ENCODE measurements around the gene NRXN2. TPM values are rescaled to one million over a fixed set of nuclear protein-coding genes. Genes with fewer than 3 reads are reported as not detected.

Gene NRXN2
- total RNA-seq, 1 experiment from 2014 or later: 0.77 TPM

- no peak for DNase-seq (ENCODE audit: low read depth, low spot score)
- in situ Hi-C loops (cut with HindIII; ENCODE audit: low pct_unique_long_range_greater_than_20kb, low sequenced_read_pairs): no loop called here
Measured at GRCh38 chr11:64637334-64638017, 85.5 kb downstream of the NRXN2 start.

GRCh38 chr11:64633555-64634159 lies 89.3 kb downstream of the NRXN2 start:
- in situ Hi-C loops (cut with HindIII; ENCODE audit: low pct_unique_long_range_greater_than_20kb, low sequenced_read_pairs): no loop called here
- no peak for DNase-seq (ENCODE audit: low read depth, low spot score)

- DNase-seq (ENCODE audit: low read depth, low spot score): no peak
- in situ Hi-C loops (cut with HindIII; ENCODE audit: low pct_unique_long_range_greater_than_20kb, low sequenced_read_pairs): no loop called here
Measured at GRCh38 chr11:64632654-64633053, 90.3 kb downstream of the NRXN2 start.

- in situ Hi-C loops (cut with HindIII; ENCODE audit: low pct_unique_long_range_greater_than_20kb, low sequenced_read_pairs): no loop called here
- no peak for DNase-seq (ENCODE audit: low read depth, low spot score)
Measured at GRCh38 chr11:64632237-64632636, 90.8 kb downstream of the NRXN2 start.

- no peak for DNase-seq (ENCODE audit: low read depth, low spot score)
- in situ Hi-C loops (cut with HindIII; ENCODE audit: low pct_unique_long_range_greater_than_20kb, low sequenced_read_pairs): no loop called here
Measured at GRCh38 chr11:64631675-64632074, 91.3 kb downstream of the NRXN2 start.

GRCh38 chr11:64629796-64630562 lies 93.0 kb downstream of the NRXN2 start:
- in situ Hi-C loops (cut with HindIII; ENCODE audit: low pct_unique_long_range_greater_than_20kb, low sequenced_read_pairs): no loop called here

GRCh38 chr11:64629103-64629502 lies 93.9 kb downstream of the NRXN2 start:
- in situ Hi-C loops (cut with HindIII; ENCODE audit: low pct_unique_long_range_greater_than_20kb, low sequenced_read_pairs): no loop called here
- no peak for DNase-seq (ENCODE audit: low read depth, low spot score)

More at GRCh38 chr11:64629796-64630562, 93.0 kb downstream of the NRXN2 start:
- peak; percentile 37 for DNase-seq (ENCODE audit: low read depth, low spot score)

- no peak for DNase-seq (ENCODE audit: low read depth, low spot score)
- in situ Hi-C loops (cut with HindIII; ENCODE audit: low pct_unique_long_range_greater_than_20kb, low sequenced_read_pairs): no loop called here
Measured at GRCh38 chr11:64628596-64628995, 94.4 kb downstream of the NRXN2 start.

- in situ Hi-C loops (cut with HindIII; ENCODE audit: low pct_unique_long_range_greater_than_20kb, low sequenced_read_pairs): no loop called here
- DNase-seq (ENCODE audit: low read depth, low spot score): no peak
Measured at GRCh38 chr11:64627371-64627770, 95.6 kb downstream of the NRXN2 start.

- DNase-seq (ENCODE audit: low read depth, low spot score): no peak
- in situ Hi-C loops (cut with HindIII; ENCODE audit: low pct_unique_long_range_greater_than_20kb, low sequenced_read_pairs): no loop called here
Measured at GRCh38 chr11:64626637-64627036, 96.4 kb downstream of the NRXN2 start.

- in situ Hi-C loops (cut with HindIII; ENCODE audit: low pct_unique_long_range_greater_than_20kb, low sequenced_read_pairs): no loop called here
- no peak for DNase-seq (ENCODE audit: low read depth, low spot score)
Measured at GRCh38 chr11:64624883-64625481, 98.0 kb downstream of the NRXN2 start.

- DNase-seq (ENCODE audit: low read depth, low spot score): no peak
- in situ Hi-C loops (cut with HindIII; ENCODE audit: low pct_unique_long_range_greater_than_20kb, low sequenced_read_pairs): no loop called here
Measured at GRCh38 chr11:64622681-64623080, 100.3 kb downstream of the NRXN2 start.

GRCh38 chr11:64621283-64622019 lies 101.5 kb downstream of the NRXN2 start:
- no peak for DNase-seq (ENCODE audit: low read depth, low spot score)
- in situ Hi-C loops (cut with HindIII; ENCODE audit: low pct_unique_long_range_greater_than_20kb, low sequenced_read_pairs): no loop called here

GRCh38 chr11:64620381-64620971 lies 102.5 kb downstream of the NRXN2 start:
- in situ Hi-C loops (cut with HindIII; ENCODE audit: low pct_unique_long_range_greater_than_20kb, low sequenced_read_pairs): no loop called here
- no peak for DNase-seq (ENCODE audit: low read depth, low spot score)

GRCh38 chr11:64619811-64620380 lies 103.1 kb downstream of the NRXN2 start:
- DNase-seq (ENCODE audit: low read depth, low spot score): peak; percentile 48

GRCh38 chr11:64619196-64619595 lies 103.8 kb downstream of the NRXN2 start:
- no peak for DNase-seq (ENCODE audit: low read depth, low spot score)
- in situ Hi-C loops (cut with HindIII; ENCODE audit: low pct_unique_long_range_greater_than_20kb, low sequenced_read_pairs): no loop called here

More at GRCh38 chr11:64619811-64620380, 103.1 kb downstream of the NRXN2 start:
- in situ Hi-C loops (cut with HindIII; ENCODE audit: low pct_unique_long_range_greater_than_20kb, low sequenced_read_pairs): no loop called here

GRCh38 chr11:64616817-64617216 lies 106.2 kb downstream of the NRXN2 start:
- no peak for DNase-seq (ENCODE audit: low read depth, low spot score)
- in situ Hi-C loops (cut with HindIII; ENCODE audit: low pct_unique_long_range_greater_than_20kb, low sequenced_read_pairs): no loop called here
